OCI-M2 (cell line): ENCODE results near the gene KIAA1755.

Experiments
- DNase-seq: peaks from one replicate; lab custom pipeline; 2025; ENCODE audit not compliant: unreplicated experiment; lab: John Stamatoyannopoulos, UW

The KIAA1755 gene

GRCh38 chr20:38190936-38191371 lies 69.6 kb downstream of the KIAA1755 start:
- DNase-seq = no peak

GRCh38 chr20:38190166-38190565 lies 70.4 kb downstream of the KIAA1755 start:
- no peak for DNase-seq

GRCh38 chr20:38187517-38187916 lies 73.0 kb downstream of the KIAA1755 start:
- no peak for DNase-seq

GRCh38 chr20:38186788-38187221 lies 73.7 kb downstream of the KIAA1755 start:
- DNase-seq = no peak

GRCh38 chr20:38184101-38184500 lies 76.4 kb downstream of the KIAA1755 start:
- DNase-seq = no peak

GRCh38 chr20:38181971-38182370 lies 78.6 kb downstream of the KIAA1755 start:
- no peak for DNase-seq

- DNase-seq = no peak
Measured at GRCh38 chr20:38181207-38181801, 79.2 kb downstream of the KIAA1755 start.

GRCh38 chr20:38180781-38181180 lies 79.8 kb downstream of the KIAA1755 start:
- no peak for DNase-seq

- DNase-seq = no peak
Measured at GRCh38 chr20:38179846-38180245, 80.7 kb downstream of the KIAA1755 start.

GRCh38 chr20:38178581-38178980 lies 82.0 kb downstream of the KIAA1755 start:
- no peak for DNase-seq

GRCh38 chr20:38178065-38178491 lies 82.5 kb downstream of the KIAA1755 start:
- no peak for DNase-seq

- no peak for DNase-seq
Measured at GRCh38 chr20:38177201-38177600, 83.3 kb downstream of the KIAA1755 start.

GRCh38 chr20:38175304-38176180 lies 85.0 kb downstream of the KIAA1755 start:
- no peak for DNase-seq

GRCh38 chr20:38173237-38174156 lies 87.0 kb downstream of the KIAA1755 start:
- no peak for DNase-seq

- no peak for DNase-seq
Measured at GRCh38 chr20:38172408-38172807, 88.1 kb downstream of the KIAA1755 start.

GRCh38 chr20:38171675-38172043 lies 88.9 kb downstream of the KIAA1755 start:
- no peak for DNase-seq

GRCh38 chr20:38170826-38171674 lies 89.5 kb downstream of the KIAA1755 start:
- DNase-seq = no peak

GRCh38 chr20:38170219-38170825 lies 90.2 kb downstream of the KIAA1755 start:
- no peak for DNase-seq

GRCh38 chr20:38169636-38170193 lies 90.8 kb downstream of the KIAA1755 start:
- DNase-seq = no peak
